Fibroblast of lung (primary cell): ENCODE data around the gene TNIK.

Experiments used
- EZH2 ChIP-seq: IDR thresholded peaks from 2 replicates; pipeline ENCODE4 v1.5.1; 2012; ENCODE audit warnings: low read length, control low read depth, mild to moderate bottlenecking; ENCODE audit errors: missing control alignments
- TF ChIP-seq, protein P1 (sequence below), 2 donors: IDR thresholded peaks in 1 of 2; conservative IDR thresholded peaks in 1 of 2; 1 replicate in 1 of 2; 2 replicates in 1 of 2; pipeline ENCODE4 v1.5.1; 2011 to 2012; ENCODE audit warnings: low read length in 2 of 2, control low read depth in 1 of 2, inconsistent platforms in 1 of 2, low read depth in 1 of 2, mild to moderate bottlenecking in 1 of 2

DNA sequence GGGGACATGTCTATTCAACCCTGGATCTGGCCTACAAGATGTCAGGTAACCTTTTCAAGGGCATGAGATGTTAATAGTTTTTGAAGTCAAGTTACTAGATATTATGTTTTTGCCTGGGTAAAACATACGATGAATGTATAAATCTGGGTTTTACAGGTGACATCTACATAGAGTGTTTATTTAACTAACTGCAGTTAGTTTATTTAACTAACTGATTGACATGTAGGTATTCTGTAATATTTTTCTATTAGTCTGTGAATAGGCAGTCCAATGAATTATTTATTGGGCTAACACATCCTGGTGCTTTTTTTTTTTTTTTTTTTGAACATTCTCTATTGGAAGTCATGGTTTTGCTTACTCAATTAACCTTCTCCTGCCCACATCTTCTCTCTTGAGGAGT is 38.7 kb upstream of the TNIK start:
- TF ChIP-seq, protein P1, sequence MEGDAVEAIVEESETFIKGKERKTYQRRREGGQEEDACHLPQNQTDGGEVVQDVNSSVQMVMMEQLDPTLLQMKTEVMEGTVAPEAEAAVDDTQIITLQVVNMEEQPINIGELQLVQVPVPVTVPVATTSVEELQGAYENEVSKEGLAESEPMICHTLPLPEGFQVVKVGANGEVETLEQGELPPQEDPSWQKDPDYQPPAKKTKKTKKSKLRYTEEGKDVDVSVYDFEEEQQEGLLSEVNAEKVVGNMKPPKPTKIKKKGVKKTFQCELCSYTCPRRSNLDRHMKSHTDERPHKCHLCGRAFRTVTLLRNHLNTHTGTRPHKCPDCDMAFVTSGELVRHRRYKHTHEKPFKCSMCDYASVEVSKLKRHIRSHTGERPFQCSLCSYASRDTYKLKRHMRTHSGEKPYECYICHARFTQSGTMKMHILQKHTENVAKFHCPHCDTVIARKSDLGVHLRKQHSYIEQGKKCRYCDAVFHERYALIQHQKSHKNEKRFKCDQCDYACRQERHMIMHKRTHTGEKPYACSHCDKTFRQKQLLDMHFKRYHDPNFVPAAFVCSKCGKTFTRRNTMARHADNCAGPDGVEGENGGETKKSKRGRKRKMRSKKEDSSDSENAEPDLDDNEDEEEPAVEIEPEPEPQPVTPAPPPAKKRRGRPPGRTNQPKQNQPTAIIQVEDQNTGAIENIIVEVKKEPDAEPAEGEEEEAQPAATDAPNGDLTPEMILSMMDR (conservative IDR thresholded peaks at IDR 0.05 in 1 of 2, IDR thresholded peaks at IDR 0.05 in 1 of 2; ENCODE audit: low read depth in 1 of 2, low read length in 2 of 2): no peak
- no peak for TF ChIP-seq EZH2
